HCT116 (cell line): ENCODE measurements around the gene RNF10. TPM values are rescaled to one million over a fixed set of nuclear protein-coding genes. Genes with fewer than 3 reads are reported as not detected.

Experiments
- ATAC-seq: fragments of 200-7000 bp; cut with Tn5 transposase; 2 replicates; pipeline ENCODE4 v1.9.1; 2020; ENCODE audit warnings: mild to moderate bottlenecking, moderate library complexity
- BruUV-seq: library from RNA; stranded (reverse); fragments of 400-500 nt; replicated peaks from 2 replicates; lab custom pipeline; 2021; lab: Mats Ljungman, UMichigan
- CTCF ChIA-PET: fragments of 300-600 bp; sonication (Branson Sonifier 250); formaldehyde crosslinking; loops from one replicate; lab custom pipeline; 2021; ENCODE audit warnings: antibody characterized with exemption; lab: Charles Lee
- POLR2A ChIA-PET: fragments of 300-600, 350-600 bp; sonication (Branson Sonifier 250); formaldehyde crosslinking; loops from one replicate; lab custom pipeline; 2021; ENCODE audit warnings: antibody characterized with exemption; lab: Charles Lee
- RAD21 ChIA-PET, 2 experiments: fragments of 300-600 bp; sonication (Branson Sonifier 250); formaldehyde crosslinking; loops; one replicate each; lab custom pipeline; 2023; ENCODE audit warnings: low total read pairs in 2 of 2; ENCODE audit not compliant: uncharacterized antibody in 2 of 2, unreplicated experiment in 2 of 2, low non-redundant PET in 1 of 2; lab: Charles Lee
- DNase-seq: peaks from one replicate; pipeline ENCODE4 v3.0.0-alpha.2; 2010; ENCODE audit warnings: low read depth, low spot score
- H2AFZ ChIP-seq: fragments of 200-600 bp; shearing (Covaris generic), sonication (generic); 2 replicates; pipeline ENCODE4 v1.6.1; 2017; ENCODE audit warnings: low read depth, mixed run types, mixed read lengths, antibody characterized with exemption, low read length; ENCODE audit not compliant: poor library complexity, severe bottlenecking
- H3K27ac ChIP-seq: 2 replicates; pipeline ENCODE4 v1.5.1; 2012; ENCODE audit warnings: low read depth, low read length
- H3K27me3 ChIP-seq: fragments of 200-600 bp; sonication (generic); 2 replicates; pipeline ENCODE4 v1.6.1; 2016; ENCODE audit warnings: mixed run types, low read length, mixed read lengths; ENCODE audit not compliant: insufficient read depth
- H3K36me3 ChIP-seq, 2 experiments: fragments of 200-500 bp in 1 of 2; fragments of 200-600 bp in 1 of 2; sonication (Bioruptor generic) in 1 of 2; sonication (generic) in 1 of 2; 2 replicates each; pipeline versions ENCODE4 v1.5.1 to v1.6.1; 2014 to 2016; ENCODE audit warnings: low read length in 2 of 2, inconsistent platforms in 1 of 2, mixed read lengths in 1 of 2, mixed run types in 1 of 2; ENCODE audit not compliant: insufficient read depth in 2 of 2, control insufficient read depth in 1 of 2
- H3K4me1 ChIP-seq, 2 experiments: fragments of 200-600 bp in 1 of 2; sonication (generic) in 1 of 2; 2 replicates each; pipeline versions ENCODE4 v1.5.1 to v1.6.1; 2012 to 2017; ENCODE audit warnings: low read length in 2 of 2, inconsistent platforms in 1 of 2, mild to moderate bottlenecking in 1 of 2, mixed read lengths in 1 of 2, mixed run types in 1 of 2, moderate library complexity in 1 of 2; ENCODE audit not compliant: insufficient read depth in 2 of 2, control insufficient read depth in 1 of 2
- H3K4me2 ChIP-seq: fragments of 200-600 bp; sonication (generic); 2 replicates; pipeline ENCODE4 v1.6.1; 2017; ENCODE audit warnings: mixed run types, low read length, mixed read lengths
- H3K4me3 ChIP-seq, 2 experiments: fragments of 200-600 bp in 1 of 2; sonication (generic) in 1 of 2; replicated peaks in 1 of 2; 2 replicates each; pipeline ENCODE4 v1.5.1; 2011 to 2016; ENCODE audit warnings: low read length in 2 of 2, control low read depth in 1 of 2, low read depth in 1 of 2, mild to moderate bottlenecking in 1 of 2, mixed read lengths in 1 of 2, mixed run types in 1 of 2
- H3K79me2 ChIP-seq: fragments of 200-600 bp; sonication (generic); 2 replicates; pipeline ENCODE4 v1.6.1; 2017; ENCODE audit warnings: mild to moderate bottlenecking, mixed run types, low read length, moderate library complexity, mixed read lengths; ENCODE audit not compliant: insufficient read depth
- H3K9ac ChIP-seq: fragments of 200-600 bp; sonication (generic); 2 replicates; pipeline ENCODE4 v1.6.1; 2016; ENCODE audit warnings: low read length, mixed read lengths
- H3K9me2 ChIP-seq: fragments of 200-600 bp; sonication (generic), shearing (Covaris generic); 2 replicates; pipeline ENCODE4 v1.6.1; 2017; ENCODE audit warnings: mixed run types, mild to moderate bottlenecking, moderate library complexity; ENCODE audit not compliant: insufficient read depth
- H3K9me3 ChIP-seq, 2 experiments: fragments of 200-500 bp in 1 of 2; fragments of 200-600 bp in 1 of 2; sonication (Bioruptor generic) in 1 of 2; sonication (generic) in 1 of 2; 2 replicates each; pipeline ENCODE4 v1.6.1; 2014 to 2017; ENCODE audit warnings: low read length in 2 of 2, mixed read lengths in 2 of 2, inconsistent platforms in 1 of 2, low read depth in 1 of 2, mild to moderate bottlenecking in 1 of 2, mixed run types in 1 of 2, moderate library complexity in 1 of 2; ENCODE audit not compliant: control insufficient read depth in 1 of 2, insufficient read depth in 1 of 2
- H4K20me1 ChIP-seq: fragments of 200-600 bp; sonication (generic), shearing (Covaris generic); 2 replicates; pipeline ENCODE4 v1.6.1; 2017; ENCODE audit warnings: mixed run types, mild to moderate bottlenecking, moderate library complexity; ENCODE audit not compliant: insufficient read depth
- ATF3 ChIP-seq: IDR thresholded peaks from 2 replicates; pipeline ENCODE4 v1.6.1; 2012
- CBX3 ChIP-seq: IDR thresholded peaks from 2 replicates; pipeline ENCODE4 v1.6.1; 2012; ENCODE audit warnings: low read depth
- CEBPB ChIP-seq: IDR thresholded peaks from 2 replicates; pipeline ENCODE4 v1.6.1; 2012; ENCODE audit warnings: low read depth
- EGR1 ChIP-seq: IDR thresholded peaks from 2 replicates; pipeline ENCODE4 v1.6.1; 2012; ENCODE audit warnings: low read depth
- ELF1 ChIP-seq: IDR thresholded peaks from 2 replicates; pipeline ENCODE4 v1.6.1; 2012; ENCODE audit warnings: low read depth, borderline replicate concordance
- EZH2 ChIP-seq: fragments of 200-600 bp; sonication (generic); IDR thresholded peaks from 2 replicates; pipeline ENCODE4 v1.6.1; 2017; ENCODE audit warnings: antibody characterized with exemption, mixed run types
- EZH2phosphoT487 ChIP-seq: fragments of 200-600 bp; IDR thresholded peaks from 2 replicates; pipeline ENCODE4 v1.6.1; 2018; ENCODE audit warnings: antibody characterized with exemption, borderline replicate concordance
- JUND ChIP-seq: IDR thresholded peaks from 2 replicates; pipeline ENCODE4 v1.6.1; 2012
- MAX ChIP-seq: IDR thresholded peaks from 2 replicates; pipeline ENCODE4 v1.6.1; 2012
- POLR2A ChIP-seq: IDR thresholded peaks from 2 replicates; pipeline ENCODE4 v1.7.0; 2011; ENCODE audit warnings: borderline replicate concordance; ENCODE audit not compliant: insufficient read depth, insufficient read length; ENCODE audit errors: extremely low read depth
- RAD21 ChIP-seq: IDR thresholded peaks from 2 replicates; pipeline ENCODE4 v1.6.1; 2012; ENCODE audit warnings: low read depth, mild to moderate bottlenecking
- SIN3A ChIP-seq: IDR thresholded peaks from 2 replicates; pipeline ENCODE4 v1.6.1; 2012; ENCODE audit warnings: low read depth
- SRF ChIP-seq: IDR thresholded peaks from 2 replicates; pipeline ENCODE4 v1.6.1; 2012; ENCODE audit warnings: low read depth
- TCF7L2 ChIP-seq: IDR thresholded peaks from 2 replicates; pipeline ENCODE4 v1.7.0; 2011; ENCODE audit warnings: borderline replicate concordance, inconsistent platforms; ENCODE audit not compliant: insufficient read depth, insufficient read length; ENCODE audit errors: extremely low read depth
- YY1 ChIP-seq: IDR thresholded peaks from 2 replicates; pipeline ENCODE4 v1.6.1; 2011; ENCODE audit warnings: low read length, low read depth, moderate library complexity, mild to moderate bottlenecking; ENCODE audit not compliant: insufficient replicate concordance; ENCODE audit errors: extremely low read depth
- ZBTB33 ChIP-seq: IDR thresholded peaks from 2 replicates; pipeline ENCODE4 v1.6.1; 2011; ENCODE audit warnings: mild to moderate bottlenecking, low read length, moderate library complexity; ENCODE audit not compliant: insufficient replicate concordance; ENCODE audit errors: extremely low read depth
- ZFX ChIP-seq: fragments of 450-650 bp; IDR thresholded peaks from 2 replicates; pipeline ENCODE4 v1.6.1; 2017
- ZNF274 ChIP-seq: fragments of 200-500 bp; sonication (Bioruptor generic); IDR thresholded peaks from 2 replicates; pipeline ENCODE4 v1.6.1; 2014; ENCODE audit warnings: mild to moderate bottlenecking, low read depth, low read length, inconsistent platforms
- intact Hi-C: fragments of 100-400 bp; cut with micrococcal nuclease; formaldehyde crosslinking; loops from 2 replicates; pipeline ENCODE4 v1.10.0; 2022
- total RNA-seq: library from RNA; stranded (reverse); gene quantifications from one replicate; pipeline ENCODE4 v1.2.1, GENCODE V29; 2021; ENCODE audit not compliant: unreplicated experiment

The RNF10 gene
- total RNA-seq, 1 experiment from 2014 or later, result 141 TPM

- Histone ChIP-seq H3K9ac (no peak overlapping the region), H3K4me2 (no peak overlapping the region), H3K4me1 (peaks cover 2 to 18% of the 10 kb centered on the region in 2 experiments; a peak in 2 of 4 replicates), H2AFZ (no peak overlapping the region), H3K27ac (no peak overlapping the region), H3K36me3 (no peaks in the 10 kb centered on the region), H3K27me3 (no peaks in the 10 kb centered on the region), H3K79me2 (no peaks in the 10 kb centered on the region), H3K4me3 (no peak overlapping the region), H3K9me2 (no peaks in the 10 kb centered on the region), H4K20me1 (no peaks in the 10 kb centered on the region), H3K9me3 (no peaks in the 10 kb centered on the region)
- BruUV-seq, result no TSS peak
- ChIA-PET RAD21 (no interaction called here), POLR2A (no interaction called here), CTCF (no interaction called here)
- DNase-seq (no peak), ATAC-seq (no peak)
- intact Hi-C loops, result no loop called here
- TF ChIP-seq SIN3A (no peak), YY1 (no peak), JUND (no peak), MAX (no peak), TCF7L2 (no peak), RAD21 (no peak), ELF1 (no peak), EGR1 (no peak), CBX3 (no peak), SRF (no peak), ATF3 (no peak), ZNF274 (no peak), POLR2A (no peak), EZH2phosphoT487 (no peak), ZBTB33 (no peak), CEBPB (no peak), EZH2 (no peak), ZFX (no peak)
These were observed 84.9 kb downstream of the RNF10 start for GRCh38 chr12:120618954-120619615.
